HG02840 (cell line): Measurements from ENCODE around the gene TAF4.
"Not testable (repeated sequence)": the region's sequence is repeated elsewhere in the genome, so short reads cannot be mapped to it uniquely, and the experiment has no call there.

Experiments
- ATAC-seq: cut with Tn5 transposase; IDR thresholded peaks from one replicate; pipeline ENCODE4 v1.9.1; 2021; ENCODE audit warnings: mild to moderate bottlenecking, moderate library complexity, moderate number of reproducible peaks; ENCODE audit not compliant: unreplicated experiment, low FRiP score

The TAF4 gene

GRCh38 chr20:62065674-62066338 is at the start of gene TAF4:
TSS of gene TAF4 (minus strand) at chr20:62065881. CDS start at chr20:62065810, 71 bp downstream.
- peak; percentile 65 for ATAC-seq

- ATAC-seq, result no peak
Measured at GRCh38 chr20:62114894-62115293, 49.2 kb upstream of the TAF4 start.

DNA sequence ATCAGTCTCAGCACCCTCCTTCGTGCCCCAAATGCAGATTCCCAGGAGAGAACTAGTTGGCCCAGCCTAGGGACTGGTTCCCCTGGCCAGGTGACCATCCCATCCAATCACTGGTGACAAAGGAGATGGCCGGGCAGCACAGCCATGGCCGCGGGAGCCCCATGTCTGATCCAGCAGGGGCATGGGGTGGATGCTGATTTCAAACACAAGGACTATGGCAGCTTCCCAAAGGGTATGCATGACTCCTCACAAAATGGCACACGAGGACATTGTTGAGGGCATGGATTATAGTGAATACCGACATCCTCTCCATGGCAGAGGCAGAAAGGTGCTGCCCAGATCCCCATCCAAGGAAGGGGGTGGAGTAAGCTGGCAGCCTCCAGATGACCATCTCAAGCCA is 46.7 kb upstream of the TAF4 start:
- no peak for ATAC-seq

DNA sequence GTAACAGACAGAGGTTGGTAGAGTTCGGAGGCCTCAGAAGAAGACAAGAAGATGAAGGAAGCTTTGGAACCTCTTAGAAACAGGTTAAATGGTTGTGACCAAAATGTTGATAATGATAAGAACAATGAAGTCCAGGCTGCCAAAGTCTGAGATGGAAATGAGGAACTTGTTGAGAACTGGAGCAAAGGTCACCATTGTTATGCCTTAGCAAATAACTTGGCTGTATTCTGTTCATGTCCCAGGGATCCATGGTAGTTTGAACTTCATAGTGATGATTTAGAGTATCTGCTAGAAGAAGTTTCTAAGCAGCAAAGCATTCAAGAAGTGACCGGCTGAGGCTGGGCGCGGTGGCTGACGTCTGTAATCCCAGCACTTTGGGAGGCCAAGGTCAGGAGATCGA is 45.5 kb upstream of the TAF4 start:
- ATAC-seq, result no peak

GRCh38 chr20:62105592-62105991 is 39.9 kb upstream of the TAF4 start:
- ATAC-seq, result no peak

DNA sequence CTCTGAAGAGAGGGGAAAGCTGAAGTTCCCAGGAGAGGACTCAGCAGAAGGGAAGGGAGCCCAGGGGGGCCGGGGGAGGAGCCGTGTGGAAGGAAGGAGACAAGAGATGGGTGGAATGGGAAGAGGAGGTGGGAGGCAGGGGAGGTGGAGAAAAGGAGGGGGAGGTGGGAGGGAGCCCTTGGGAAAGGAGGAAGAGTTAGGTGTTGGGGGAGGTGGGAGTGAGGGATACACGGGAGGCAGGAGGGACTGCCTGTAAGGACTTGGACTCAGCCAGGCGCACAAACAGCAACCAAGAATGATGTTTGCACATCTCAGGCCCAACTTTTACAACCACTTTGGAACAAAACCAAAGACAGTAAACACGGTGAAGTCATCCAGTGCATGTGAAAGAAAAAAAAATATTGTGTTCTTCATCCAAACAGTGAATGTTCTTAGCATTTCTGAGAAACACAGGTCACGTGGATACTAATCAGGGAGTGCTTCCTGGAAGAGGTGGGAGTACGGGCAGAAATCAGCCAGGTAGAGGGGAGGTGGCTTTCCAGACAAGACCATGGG is 39.2 kb upstream of the TAF4 start:
- no peak for ATAC-seq

DNA sequence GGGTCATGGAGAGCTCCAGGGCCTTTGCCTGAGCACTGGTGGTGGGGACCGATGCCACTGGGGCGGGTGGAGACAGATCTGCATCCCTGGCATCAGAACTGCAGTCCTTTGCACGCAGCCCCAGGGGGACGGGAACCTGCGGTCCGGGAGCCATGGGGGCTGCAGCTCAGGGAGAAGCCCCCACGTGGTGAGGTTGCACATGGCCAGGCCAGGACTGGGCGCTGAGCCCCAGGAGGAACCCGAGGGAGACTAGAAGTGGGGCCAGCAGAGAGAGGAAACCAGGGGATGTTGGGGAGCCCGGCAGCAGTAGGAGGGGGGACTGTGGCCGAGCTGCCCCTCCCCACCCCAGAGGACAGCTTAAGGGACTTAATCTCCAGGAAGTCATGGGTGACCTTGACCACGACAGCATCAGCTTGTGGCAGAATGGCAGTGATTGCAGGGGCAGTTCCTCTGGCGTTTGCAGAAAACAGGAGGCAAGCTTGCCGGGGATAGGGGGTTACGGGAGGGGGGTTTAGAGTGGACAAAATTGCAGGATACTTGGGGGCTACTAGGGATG is 38.6 kb upstream of the TAF4 start:
- no peak for ATAC-seq

- no peak for ATAC-seq
Measured at GRCh38 chr20:62103508-62104233, 38.0 kb upstream of the TAF4 start.

DNA sequence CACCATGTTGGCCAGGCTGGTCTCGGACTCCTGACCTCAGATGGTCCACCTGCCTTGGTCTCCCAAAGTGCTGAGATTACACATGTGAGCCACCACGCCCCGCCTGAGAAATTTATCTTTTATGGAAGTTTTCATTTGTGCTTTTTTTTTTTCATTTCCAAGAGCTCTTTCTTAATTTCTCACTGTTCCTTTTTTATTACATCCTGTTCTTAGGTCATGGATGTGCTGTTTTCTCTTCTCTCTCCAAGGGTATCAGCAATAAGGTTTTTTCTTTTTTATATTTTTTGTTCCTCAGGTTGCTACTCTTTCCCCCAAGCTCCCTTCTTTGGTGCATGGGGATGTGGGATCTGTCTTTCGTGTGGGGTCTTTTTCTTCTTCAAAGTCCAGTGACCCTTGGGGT is 35.4 kb upstream of the TAF4 start:
- no peak for ATAC-seq

GRCh38 chr20:62097881-62098407 is 32.3 kb upstream of the TAF4 start:
- ATAC-seq, result no peak

- ATAC-seq, result no peak
Measured at GRCh38 chr20:62096421-62097380, 31.0 kb upstream of the TAF4 start.

DNA sequence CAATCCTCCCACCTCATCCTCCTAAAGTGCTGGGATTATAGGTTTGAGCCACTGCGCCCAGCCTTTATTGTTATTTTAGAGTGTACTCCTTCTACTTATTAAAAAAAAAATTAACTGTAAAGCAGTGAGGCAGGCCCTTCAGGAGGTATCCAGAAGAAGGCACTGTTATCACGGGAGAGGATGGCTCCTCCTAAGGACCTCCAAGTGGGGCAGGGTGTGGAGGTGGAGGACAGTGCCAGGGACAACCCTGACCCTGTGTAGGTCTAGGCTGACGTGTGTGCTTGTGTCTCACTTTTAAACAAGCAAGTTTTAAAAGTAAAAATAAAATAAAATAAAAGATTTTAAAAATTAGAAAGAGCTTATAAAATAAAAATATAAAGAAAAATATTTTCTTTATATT is 23.7 kb upstream of the TAF4 start:
- ATAC-seq, result no peak

- ATAC-seq, result no peak
Measured at GRCh38 chr20:62088258-62089127, 22.8 kb upstream of the TAF4 start.

DNA sequence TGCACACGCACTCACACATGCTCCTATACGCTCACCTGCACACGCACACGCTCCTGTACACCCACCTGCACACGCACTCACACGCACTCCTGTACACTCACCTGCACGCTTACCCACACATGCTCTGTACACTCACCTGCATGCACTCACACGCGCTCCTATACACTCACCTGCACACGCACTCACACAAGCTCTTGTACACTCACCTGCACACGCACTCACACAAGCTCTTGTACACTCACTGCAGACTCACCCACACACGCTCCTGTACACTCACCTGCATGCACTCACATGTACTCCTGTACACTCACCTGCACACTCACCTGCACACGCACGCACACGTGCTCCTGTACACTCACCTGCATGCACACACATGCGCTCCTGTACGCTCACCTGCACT is 22.0 kb upstream of the TAF4 start:
- no peak for ATAC-seq

DNA sequence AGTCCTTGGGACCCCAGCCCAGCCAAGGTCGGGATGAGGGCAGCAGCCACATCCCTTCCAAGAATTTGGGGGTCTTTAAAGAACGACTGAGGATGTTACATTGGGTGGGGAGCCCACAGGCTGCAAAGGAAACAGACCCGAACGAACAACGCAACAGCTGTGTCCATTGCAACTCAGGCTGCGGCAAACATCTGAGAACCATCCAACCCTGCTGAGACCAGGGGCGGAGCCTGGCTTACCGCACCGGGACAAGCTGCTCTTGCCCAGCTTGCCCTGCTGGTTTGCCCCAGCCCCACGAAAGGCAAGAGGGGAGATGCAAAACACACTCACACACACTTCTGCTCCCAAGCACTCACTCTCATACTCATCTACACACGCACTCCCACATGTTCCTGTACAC is 21.5 kb upstream of the TAF4 start:
- ATAC-seq, result no peak

- no peak for ATAC-seq
Measured at GRCh38 chr20:62085206-62085605, 19.5 kb upstream of the TAF4 start.

DNA sequence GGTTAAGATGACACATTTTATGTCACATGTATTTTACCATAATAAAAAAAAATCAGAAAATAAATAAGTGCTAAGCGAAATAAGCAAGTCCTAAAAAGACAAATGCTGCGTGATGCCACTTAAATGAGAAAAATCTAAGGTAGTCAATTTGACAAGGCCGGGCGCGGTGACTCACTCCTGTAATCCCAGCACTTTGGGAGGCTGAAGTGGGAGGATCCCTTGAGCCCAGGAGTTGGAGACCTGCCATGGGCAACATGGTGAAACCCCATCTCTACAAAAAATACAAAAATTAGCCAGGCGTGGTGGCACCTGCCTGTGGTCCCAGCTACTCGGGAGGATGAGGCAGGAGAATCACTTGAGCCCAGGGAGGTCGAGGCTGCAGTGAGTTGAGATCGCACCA is 18.5 kb upstream of the TAF4 start:
- ATAC-seq, result not testable (repeated sequence)

- ATAC-seq, result no peak
Measured at GRCh38 chr20:62083312-62083711, 17.6 kb upstream of the TAF4 start.

DNA sequence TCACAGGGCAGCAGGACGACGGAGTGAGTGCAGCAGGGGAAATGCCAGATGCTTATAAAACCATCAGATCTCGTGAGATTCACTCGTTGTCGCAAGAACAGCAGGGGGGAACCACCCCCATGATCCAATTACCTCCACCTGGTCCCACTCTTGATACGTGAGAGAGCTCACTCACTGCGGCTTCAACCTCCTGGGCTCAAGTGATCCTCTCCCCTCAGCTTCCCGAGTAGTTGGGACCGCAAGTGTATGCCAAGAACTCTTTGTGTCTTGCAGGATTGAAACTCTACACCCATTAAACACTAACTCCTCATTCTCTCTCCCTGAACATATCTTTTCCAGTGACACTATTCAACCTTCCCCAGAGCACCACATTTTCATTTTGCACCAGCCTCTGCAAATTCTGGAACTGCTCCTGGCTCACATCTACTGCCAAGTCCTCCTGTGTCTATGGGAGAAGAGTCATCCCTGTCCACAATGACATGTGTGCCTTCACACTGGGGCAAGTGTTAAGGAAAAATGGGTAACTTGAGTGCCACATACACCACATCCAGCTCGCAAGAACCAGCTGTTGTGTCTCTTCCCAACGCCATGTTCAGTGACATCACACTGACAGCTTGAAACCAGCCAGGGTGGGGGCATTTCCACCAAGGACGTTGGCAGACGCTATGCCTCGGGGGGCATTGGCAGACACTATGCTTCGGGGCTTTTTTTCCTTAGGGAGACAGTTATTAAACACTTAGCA is 14.7 kb upstream of the TAF4 start:
- ATAC-seq, result no peak
